ENCODE measurements around the gene PHLDB1. TPM values are rescaled to one million over a fixed set of nuclear protein-coding genes. Genes with fewer than 3 reads are reported as not detected.

PHLDB1 gene
- total and polyA plus RNA-seq, 2 experiments from 2014 or later: 60.2 to 126 TPM

GRCh38 chr11:118638726-118639125 is 31.3 kb downstream of the PHLDB1 start:
- Histone ChIP-seq H3K4me1 (ENCODE audit: low read depth) (peaks cover 12% of the 10 kb centered on the region), H3K27me3 (no peaks in the 10 kb centered on the region), H3K36me3 (peaks cover 29% of the 10 kb centered on the region), H3K4me3 (no peak overlapping the region), H3K27ac (no peak overlapping the region), H3K9me3 (ENCODE audit: low read depth) (no peaks in the 10 kb centered on the region)
- no peak for DNase-seq (ENCODE audit: low read depth in 1 of 2, low spot score in 1 of 2)
- no peak for TF ChIP-seq CTCF (IDR thresholded peaks at IDR 0.05; ENCODE audit: low read depth, low read length)

- DNase-seq (ENCODE audit: low read depth in 1 of 2, low spot score in 1 of 2): no peak
- peaks cover 29% of the 10 kb centered on the region for H3K36me3 ChIP-seq
- no peak overlapping the region for H3K4me3 ChIP-seq
Observed at GRCh38 chr11:118639899-118640298, 32.5 kb downstream of the PHLDB1 start.

GRCh38 chr11:118640332-118641154 is 33.1 kb downstream of the PHLDB1 start:
- no peak for TF ChIP-seq CTCF (IDR thresholded peaks at IDR 0.05; ENCODE audit: low read depth, low read length)
- Histone ChIP-seq H3K4me1 (ENCODE audit: low read depth) (no peaks in the 10 kb centered on the region), H3K27me3 (no peaks in the 10 kb centered on the region), H3K27ac (no peak overlapping the region), H3K36me3 (peaks cover 33% of the 10 kb centered on the region), H3K4me3 (no peak overlapping the region), H3K9me3 (ENCODE audit: low read depth) (no peaks in the 10 kb centered on the region)
- DNase-seq (ENCODE audit: low read depth in 1 of 2, low spot score in 1 of 2): no peak

More at GRCh38 chr11:118639899-118640298, 32.5 kb downstream of the PHLDB1 start:
- no peak for TF ChIP-seq CTCF (IDR thresholded peaks at IDR 0.05; ENCODE audit: low read depth, low read length)
- Histone ChIP-seq H3K9me3 (ENCODE audit: low read depth) (no peaks in the 10 kb centered on the region), H3K27me3 (no peaks in the 10 kb centered on the region), H3K27ac (no peak overlapping the region), H3K4me1 (ENCODE audit: low read depth) (peaks cover 6% of the 10 kb centered on the region)

GRCh38 chr11:118641397-118642019 is 34.1 kb downstream of the PHLDB1 start:
- no peak for TF ChIP-seq CTCF (IDR thresholded peaks at IDR 0.05; ENCODE audit: low read depth, low read length)
- no peak for DNase-seq (ENCODE audit: low read depth in 1 of 2, low spot score in 1 of 2)
- H3K27me3 ChIP-seq: no peaks in the 10 kb centered on the region
- no peaks in the 10 kb centered on the region for H3K9me3 ChIP-seq (ENCODE audit: low read depth)
- no peak overlapping the region for H3K4me3 ChIP-seq
- no peak overlapping the region for H3K27ac ChIP-seq
- H3K36me3 ChIP-seq: peaks cover 32% of the 10 kb centered on the region
- H3K4me1 ChIP-seq (ENCODE audit: low read depth): no peaks in the 10 kb centered on the region

GRCh38 chr11:118643142-118643994 is 36.0 kb downstream of the PHLDB1 start:
- H3K36me3 ChIP-seq: peaks cover 20% of the 10 kb centered on the region
- DNase-seq (ENCODE audit: low read depth in 1 of 2, low spot score in 1 of 2): no peak

More at GRCh38 chr11:118643142-118643994, 36.0 kb downstream of the PHLDB1 start:
- no peak for TF ChIP-seq CTCF (IDR thresholded peaks at IDR 0.05; ENCODE audit: low read depth, low read length)
- Histone ChIP-seq H3K4me1 (ENCODE audit: low read depth) (no peaks in the 10 kb centered on the region), H3K9me3 (ENCODE audit: low read depth) (no peaks in the 10 kb centered on the region), H3K4me3 (no peak overlapping the region), H3K27ac (no peak overlapping the region), H3K27me3 (no peaks in the 10 kb centered on the region)

All from cardiac muscle cell (in vitro differentiated cells and primary cell).